PC-3 (cell line): ENCODE data around the gene HERPUD1. TPM values are rescaled to one million over a fixed set of nuclear protein-coding genes. Genes with fewer than 3 reads are reported as not detected.

Experiments used
- ATAC-seq: fragments of 200-7000 bp; cut with Tn5 transposase; 2 replicates; pipeline ENCODE4 v1.9.1; 2020; ENCODE audit warnings: mild to moderate bottlenecking, moderate library complexity
- BruUV-seq: library from RNA; stranded (reverse); fragments of 400-500 nt; replicated peaks from 2 replicates; lab custom pipeline; 2021; lab: Mats Ljungman, UMichigan
- CTCF ChIA-PET: fragments of 300-600 bp; sonication (Branson Sonifier 250); formaldehyde crosslinking; loops from one replicate; lab custom pipeline; 2022; ENCODE audit warnings: antibody characterized with exemption; lab: Charles Lee
- POLR2A ChIA-PET: fragments of 300-600 bp; sonication (Branson Sonifier 250); formaldehyde crosslinking; loops from one replicate; lab custom pipeline; 2022; ENCODE audit warnings: antibody characterized with exemption; ENCODE audit not compliant: unreplicated experiment; lab: Charles Lee
- DNase-seq: peaks from one replicate; pipeline ENCODE4 v3.0.0-alpha.2; 2015
- H2AFZ ChIP-seq: fragments of 300-600 bp; sonication (generic); 2 replicates; pipeline ENCODE4 v1.6.0; 2016; ENCODE audit warnings: antibody characterized with exemption, low read length
- H3F3A ChIP-seq: fragments of 300-600 bp; sonication (generic); one replicate; pipeline ENCODE4 v1.6.0; 2017; ENCODE audit warnings: antibody characterized with exemption, low read length, control low read depth, mild to moderate bottlenecking; ENCODE audit not compliant: unreplicated experiment
- H3K27ac ChIP-seq: fragments of 300-600 bp; sonication (generic); 2 replicates; pipeline ENCODE4 v1.5.1; 2016; ENCODE audit warnings: mild to moderate bottlenecking, low read length
- H3K27me3 ChIP-seq: fragments of 300-600 bp; sonication (generic); 2 replicates; pipeline ENCODE4 v1.6.1; 2016; ENCODE audit warnings: low read length, mixed read lengths
- H3K36me3 ChIP-seq: fragments of 300-600 bp; sonication (generic); 2 replicates; pipeline ENCODE4 v1.6.1; 2016; ENCODE audit warnings: low read depth, mixed run types, low read length, mixed read lengths
- H3K4me1 ChIP-seq: fragments of 300-600 bp; sonication (generic); 2 replicates; pipeline ENCODE4 v1.5.1; 2016; ENCODE audit warnings: low read length; ENCODE audit not compliant: insufficient read depth
- H3K4me2 ChIP-seq: fragments of 300-600 bp; sonication (generic); 2 replicates; pipeline ENCODE4 v1.6.0; 2016; ENCODE audit warnings: low read length
- H3K4me3 ChIP-seq: fragments of 300-600 bp; sonication (generic); 2 replicates; pipeline ENCODE4 v1.5.1; 2016; ENCODE audit warnings: mild to moderate bottlenecking, low read length, mixed read lengths
- H3K79me2 ChIP-seq: fragments of 300-600 bp; sonication (generic); 2 replicates; pipeline ENCODE4 v1.6.1; 2017; ENCODE audit warnings: low read length, mixed read lengths
- H3K9ac ChIP-seq: fragments of 300-600 bp; sonication (generic); 2 replicates; pipeline ENCODE4 v1.6.0; 2016; ENCODE audit warnings: mild to moderate bottlenecking, low read length
- H3K9me2 ChIP-seq: fragments of 300-600 bp; sonication (generic); replicated peaks from 2 replicates; pipeline ENCODE4 v1.6.1; 2016; ENCODE audit warnings: mixed run types, low read length, mixed read lengths
- H3K9me3 ChIP-seq: fragments of 300-600 bp; sonication (generic); 2 replicates; pipeline ENCODE4 v1.6.1; 2016; ENCODE audit warnings: low read length, mixed read lengths
- H4K20me1 ChIP-seq: fragments of 300-600 bp; sonication (generic); 2 replicates; pipeline ENCODE4 v1.6.1; 2016; ENCODE audit warnings: low read length, mixed read lengths
- CTCF ChIP-seq: fragments of 300-600 bp; sonication (generic); conservative IDR thresholded peaks from 2 replicates; pipeline ENCODE4 v1.5.1; 2017; ENCODE audit warnings: antibody characterized with exemption, low read depth, mild to moderate bottlenecking, low read length
- EZH2 ChIP-seq: fragments of 300-600 bp; sonication (generic); IDR thresholded peaks from one replicate; pipeline ENCODE4 v1.6.1; 2017; ENCODE audit warnings: antibody characterized with exemption, mild to moderate bottlenecking, low read length; ENCODE audit not compliant: unreplicated experiment
- EZH2phosphoT487 ChIP-seq: fragments of 300-600 bp; sonication (generic); IDR thresholded peaks from 2 replicates; pipeline ENCODE4 v1.6.1; 2018; ENCODE audit warnings: mild to moderate bottlenecking, antibody characterized with exemption, low read length, borderline replicate concordance
- intact Hi-C: fragments of 100-400 bp; cut with micrococcal nuclease; formaldehyde crosslinking; loops from 2 replicates; pipeline ENCODE4 v1.9.0; 2023
- total RNA-seq: library from RNA; depleted of rRNA; stranded (reverse); fragments of >200 nt; gene quantifications from 2 replicates; pipeline ENCODE4 v1.2.3, GENCODE V29; 2014

Gene HERPUD1
- total RNA-seq, 1 experiment from 2014 or later, result 54.9 TPM

DNA sequence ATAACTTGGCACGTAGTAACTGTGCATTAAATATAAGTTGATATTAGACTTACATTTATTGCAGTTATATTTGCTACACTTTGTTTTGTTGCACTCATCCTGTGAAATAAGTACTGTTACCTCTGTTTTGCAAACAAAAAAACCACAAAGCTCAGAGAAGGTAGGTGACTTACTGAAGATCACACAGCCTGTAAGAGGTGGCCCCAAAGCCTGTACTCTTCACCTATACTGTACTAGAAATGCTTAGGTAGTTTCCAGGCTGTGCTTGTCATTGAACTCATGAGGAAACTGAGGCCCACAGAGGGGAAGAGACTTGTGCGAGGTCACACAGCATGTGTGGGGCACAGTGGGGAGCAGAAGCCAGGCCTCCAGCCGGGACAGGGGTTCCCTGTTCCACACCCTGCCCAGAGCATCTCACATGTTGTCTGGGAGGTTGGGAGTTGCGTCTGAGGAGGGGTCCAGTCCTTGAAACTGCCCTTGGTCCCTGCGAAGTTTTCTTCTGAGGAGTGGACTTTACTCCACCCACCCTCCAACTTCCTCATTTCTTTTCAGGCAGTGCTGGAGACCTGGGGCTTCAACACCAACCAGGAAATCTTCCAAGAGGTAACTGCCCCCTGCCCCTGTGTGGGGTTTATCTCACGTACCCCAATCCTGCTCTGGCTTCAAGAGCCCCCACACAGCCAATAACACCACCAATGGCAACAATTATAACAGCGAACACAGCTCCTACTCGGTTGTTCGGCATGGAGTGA is 42.8 kb downstream of the HERPUD1 start:
- Histone ChIP-seq H3F3A (no peaks in the 10 kb centered on the region), H3K36me3 (no peaks in the 10 kb centered on the region), H3K27me3 (no peaks in the 10 kb centered on the region), H3K9me3 (no peaks in the 10 kb centered on the region), H3K4me3 (no peak overlapping the region), H2AFZ (no peak overlapping the region), H3K4me1 (no peaks in the 10 kb centered on the region), H3K27ac (no peak overlapping the region), H3K79me2 (no peaks in the 10 kb centered on the region), H4K20me1 (no peaks in the 10 kb centered on the region), H3K4me2 (no peak overlapping the region), H3K9ac (no peak overlapping the region), H3K9me2 (no peaks in the 10 kb centered on the region)
- CTCF ChIA-PET, result no interaction called here
- BruUV-seq, result no TSS peak
- POLR2A ChIA-PET, result no interaction called here
- no peak for DNase-seq
- TF ChIP-seq EZH2phosphoT487 (no peak), CTCF (no peak), EZH2 (no peak)
- intact Hi-C loops, result no loop called here
- no peak for ATAC-seq

DNA sequence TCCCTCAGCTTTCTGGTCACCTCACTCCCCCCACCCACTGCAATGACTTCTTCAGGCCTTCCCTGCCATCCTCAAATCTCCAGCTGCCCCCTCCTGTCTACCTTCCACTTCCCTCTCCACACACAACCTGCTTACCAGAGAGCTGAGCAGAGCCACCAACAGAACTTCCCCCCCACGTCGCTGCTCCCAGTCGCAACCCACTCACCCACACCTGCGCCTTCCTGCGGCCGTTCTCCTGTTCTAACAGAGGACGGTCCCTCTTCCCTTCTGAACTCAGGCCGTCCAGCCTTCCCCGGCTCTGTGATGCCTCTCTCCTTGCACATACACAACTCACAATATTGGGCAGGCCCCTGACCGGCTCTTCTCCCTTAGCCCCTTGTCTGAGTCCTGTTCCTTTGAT is 43.8 kb downstream of the HERPUD1 start:
- intact Hi-C loops, result no loop called here
- Histone ChIP-seq H3F3A (no peaks in the 10 kb centered on the region), H3K36me3 (no peaks in the 10 kb centered on the region), H3K27me3 (no peaks in the 10 kb centered on the region), H3K4me1 (no peaks in the 10 kb centered on the region), H3K27ac (no peak overlapping the region), H3K9me3 (no peaks in the 10 kb centered on the region), H3K9ac (no peak overlapping the region), H3K9me2 (no peaks in the 10 kb centered on the region), H3K4me2 (no peak overlapping the region), H3K4me3 (no peak overlapping the region), H3K79me2 (no peaks in the 10 kb centered on the region), H2AFZ (no peak overlapping the region), H4K20me1 (no peaks in the 10 kb centered on the region)
- no TSS peak for BruUV-seq
- POLR2A ChIA-PET, result no interaction called here
- CTCF ChIA-PET, result no interaction called here
- DNase-seq, result no peak
- ATAC-seq, result no peak
- TF ChIP-seq EZH2 (no peak), CTCF (no peak), EZH2phosphoT487 (no peak)

- H3K27me3 ChIP-seq, result no peaks in the 10 kb centered on the region
Observed at GRCh38 chr16:56977216-56977615, 45.3 kb downstream of the HERPUD1 start.

More at GRCh38 chr16:56977216-56977615, 45.3 kb downstream of the HERPUD1 start:
- intact Hi-C loops, result no loop called here
- H3K9me3 ChIP-seq, result no peaks in the 10 kb centered on the region
- CTCF ChIA-PET, result no interaction called here
- H3F3A ChIP-seq, result no peaks in the 10 kb centered on the region
- no TSS peak for BruUV-seq
- no peak overlapping the region for H3K27ac ChIP-seq
- no peaks in the 10 kb centered on the region for H4K20me1 ChIP-seq
- POLR2A ChIA-PET, result no interaction called here
- no peaks in the 10 kb centered on the region for H3K9me2 ChIP-seq
- no peak overlapping the region for H3K4me3 ChIP-seq
- H3K4me2 ChIP-seq, result no peak overlapping the region
- H3K79me2 ChIP-seq, result no peaks in the 10 kb centered on the region
- ATAC-seq (no peak), DNase-seq (no peak)
- no peak overlapping the region for H3K9ac ChIP-seq
- no peaks in the 10 kb centered on the region for H3K4me1 ChIP-seq
- H2AFZ ChIP-seq, result no peak overlapping the region
- no peak for TF ChIP-seq CTCF
- no peak for TF ChIP-seq EZH2
- no peak for TF ChIP-seq EZH2phosphoT487
- H3K36me3 ChIP-seq, result no peaks in the 10 kb centered on the region
